DMS 273 (cell line): Measurements from ENCODE around the gene AASDHPPT.
"Not testable (repeated sequence)": the region's sequence is repeated elsewhere in the genome, so short reads cannot be mapped to it uniquely, and the experiment has no call there.

Source experiments
- DNase-seq: peaks from one replicate; lab custom pipeline; 2025; ENCODE audit not compliant: unreplicated experiment; lab: John Stamatoyannopoulos, UW

AASDHPPT gene

GRCh38 chr11:106077609-106078455 is at the start of gene AASDHPPT:
Gene AASDHPPT, plus strand, starts transcription at chr11:106077662. Its CDS starts 49 bp downstream, at chr11:106077711.
- DNase-seq, result peak; percentile 55

GRCh38 chr11:106030609-106031008 is 46.9 kb upstream of the AASDHPPT start:
- DNase-seq, result no peak

GRCh38 chr11:106031202-106031810 is 46.2 kb upstream of the AASDHPPT start:
- DNase-seq, result no peak

GRCh38 chr11:106031936-106032335 is 45.5 kb upstream of the AASDHPPT start:
- no peak for DNase-seq

GRCh38 chr11:106032861-106033260 is 44.6 kb upstream of the AASDHPPT start:
- no peak for DNase-seq

- DNase-seq, result no peak
These were observed 33.9 kb upstream of the AASDHPPT start for GRCh38 chr11:106043540-106043939.

GRCh38 chr11:106047631-106048030 is 29.8 kb upstream of the AASDHPPT start:
- no peak for DNase-seq

- no peak for DNase-seq
These were observed 27.6 kb upstream of the AASDHPPT start for GRCh38 chr11:106049727-106050476.

- no peak for DNase-seq
These were observed 26.4 kb upstream of the AASDHPPT start for GRCh38 chr11:106051103-106051502.

GRCh38 chr11:106058377-106058776 is 19.1 kb upstream of the AASDHPPT start:
- not testable (repeated sequence) for DNase-seq

- no peak for DNase-seq
These were observed 17.8 kb upstream of the AASDHPPT start for GRCh38 chr11:106059617-106060016.

- DNase-seq, result no peak
These were observed 16.1 kb upstream of the AASDHPPT start for GRCh38 chr11:106061249-106061784.

- DNase-seq, result peak; percentile 14
These were observed 15.2 kb upstream of the AASDHPPT start for GRCh38 chr11:106061954-106062949.

GRCh38 chr11:106063009-106063408 is 14.5 kb upstream of the AASDHPPT start:
- no peak for DNase-seq

GRCh38 chr11:106070606-106071005 is 6.9 kb upstream of the AASDHPPT start:
- DNase-seq, result no peak

- DNase-seq, result no peak
These were observed 4.7 kb upstream of the AASDHPPT start for GRCh38 chr11:106072804-106073203.

GRCh38 chr11:106076171-106076918 is 1.1 kb upstream of the AASDHPPT start:
- DNase-seq, result peak; percentile 27

GRCh38 chr11:106076919-106077608 is 398 bp upstream of the AASDHPPT start, which contains the start of gene KBTBD3:
Gene KBTBD3, minus strand, starts transcription at chr11:106077347. Its CDS starts 18,250 bp downstream, at chr11:106059097.
- DNase-seq, result peak; percentile 98

- DNase-seq, result no peak
These were observed 4.6 kb downstream of the AASDHPPT start for GRCh38 chr11:106082096-106082495.
